Thyroid gland (tissue), 4 donors: ENCODE data around the gene GPR158.

ENCODE experiments used
- POLR2A ChIP-seq, 2 donors: fragments of 450-650 bp; IDR thresholded peaks; one replicate each; pipeline ENCODE4 v1.6.1; 2017; ENCODE audit warnings: antibody characterized with exemption in 2 of 2, mild to moderate bottlenecking in 2 of 2, moderate library complexity in 1 of 2
- TF ChIP-seq, protein P1 (sequence below), 6 experiments: fragments of 200-600 bp in 3 of 6; fragments of 450-650 bp in 3 of 6; sonication (generic) in 3 of 6; IDR thresholded peaks; one replicate each; pipeline ENCODE4 v1.5.1; 2016 to 2019; ENCODE audit warnings: antibody characterized with exemption in 6 of 6, mild to moderate bottlenecking in 2 of 6, inconsistent platforms in 1 of 6, moderate library complexity in 1 of 6

DNA sequence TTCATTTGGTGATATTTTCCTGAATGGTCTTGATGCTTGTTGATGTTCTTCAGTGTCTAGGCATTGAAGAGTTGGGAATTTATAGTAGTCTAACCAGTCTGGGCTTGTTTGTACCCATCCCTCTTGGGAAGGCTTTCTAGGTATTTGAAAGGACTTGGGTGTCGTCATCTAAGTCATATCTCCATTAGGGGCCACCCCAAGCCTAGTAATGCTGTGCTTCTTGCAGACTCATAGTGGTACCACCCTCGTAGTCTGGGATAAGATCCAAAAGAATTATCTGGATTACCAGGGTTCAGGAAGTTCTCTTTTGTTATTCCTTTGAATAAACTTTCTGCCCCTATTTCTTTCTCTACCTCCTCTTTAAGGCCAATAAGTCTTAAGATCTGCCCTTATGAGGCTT is 439.9 kb downstream of the GPR158 start:
- no peak for TF ChIP-seq POLR2A (IDR thresholded peaks at IDR 0.05)
- TF ChIP-seq, protein P1, sequence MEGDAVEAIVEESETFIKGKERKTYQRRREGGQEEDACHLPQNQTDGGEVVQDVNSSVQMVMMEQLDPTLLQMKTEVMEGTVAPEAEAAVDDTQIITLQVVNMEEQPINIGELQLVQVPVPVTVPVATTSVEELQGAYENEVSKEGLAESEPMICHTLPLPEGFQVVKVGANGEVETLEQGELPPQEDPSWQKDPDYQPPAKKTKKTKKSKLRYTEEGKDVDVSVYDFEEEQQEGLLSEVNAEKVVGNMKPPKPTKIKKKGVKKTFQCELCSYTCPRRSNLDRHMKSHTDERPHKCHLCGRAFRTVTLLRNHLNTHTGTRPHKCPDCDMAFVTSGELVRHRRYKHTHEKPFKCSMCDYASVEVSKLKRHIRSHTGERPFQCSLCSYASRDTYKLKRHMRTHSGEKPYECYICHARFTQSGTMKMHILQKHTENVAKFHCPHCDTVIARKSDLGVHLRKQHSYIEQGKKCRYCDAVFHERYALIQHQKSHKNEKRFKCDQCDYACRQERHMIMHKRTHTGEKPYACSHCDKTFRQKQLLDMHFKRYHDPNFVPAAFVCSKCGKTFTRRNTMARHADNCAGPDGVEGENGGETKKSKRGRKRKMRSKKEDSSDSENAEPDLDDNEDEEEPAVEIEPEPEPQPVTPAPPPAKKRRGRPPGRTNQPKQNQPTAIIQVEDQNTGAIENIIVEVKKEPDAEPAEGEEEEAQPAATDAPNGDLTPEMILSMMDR (IDR thresholded peaks at IDR 0.05) = no peak
